Stimulated activated CD8-positive, alpha-beta memory T cell treated with anti-CD3 and anti-CD28 coated beads, Interleukin-7, amount 100 ng/mL, for 24 hours (primary cell): ENCODE measurements around the gene UPK2.

Source experiments
- DNase-seq: peaks from one replicate; pipeline ENCODE4 v3.0.0-alpha.2; 2020; ENCODE audit warnings: low read depth

Gene UPK2

GRCh38 chr11:118956094-118956846 is at the start of gene UPK2:
Gene UPK2 (plus strand): TSS chr11:118956298. CDS start chr11:118956351, 53 bp downstream.
- DNase-seq: peak; percentile 79

- peak; percentile 76 for DNase-seq
Observed at GRCh38 chr11:118907051-118908042, 48.8 kb upstream of the UPK2 start.

- no peak for DNase-seq
Observed at GRCh38 chr11:118908264-118908663, 47.8 kb upstream of the UPK2 start.

GRCh38 chr11:118908901-118909618 is 47.0 kb upstream of the UPK2 start:
- no peak for DNase-seq

GRCh38 chr11:118909619-118910308 is 46.3 kb upstream of the UPK2 start:
- DNase-seq: no peak

- DNase-seq: no peak
Observed at GRCh38 chr11:118910309-118911112, 45.6 kb upstream of the UPK2 start.

- no peak for DNase-seq
Observed at GRCh38 chr11:118911113-118911879, 44.8 kb upstream of the UPK2 start.

- peak; percentile 68 for DNase-seq
Observed at GRCh38 chr11:118911880-118912741, 44.0 kb upstream of the UPK2 start.

GRCh38 chr11:118912742-118913410 is 43.2 kb upstream of the UPK2 start:
- no peak for DNase-seq

- DNase-seq: no peak
Observed at GRCh38 chr11:118913411-118914125, 42.5 kb upstream of the UPK2 start.

- no peak for DNase-seq
Observed at GRCh38 chr11:118914178-118914918, 41.8 kb upstream of the UPK2 start.

- DNase-seq: no peak
Observed at GRCh38 chr11:118914987-118915386, 41.1 kb upstream of the UPK2 start.

- DNase-seq: no peak
Observed at GRCh38 chr11:118915396-118915795, 40.7 kb upstream of the UPK2 start.

- no peak for DNase-seq
Observed at GRCh38 chr11:118915941-118916841, 39.9 kb upstream of the UPK2 start.

- no peak for DNase-seq
Observed at GRCh38 chr11:118916842-118917388, 39.2 kb upstream of the UPK2 start.
